PC-3 (cell line): ENCODE measurements around the gene SLC7A10. TPM values are rescaled to one million over a fixed set of nuclear protein-coding genes. Genes with fewer than 3 reads are reported as not detected.

ENCODE experiments used
- ATAC-seq: fragments of 200-7000 bp; cut with Tn5 transposase; 2 replicates; pipeline ENCODE4 v1.9.1; 2020; ENCODE audit warnings: mild to moderate bottlenecking, moderate library complexity
- BruUV-seq: library from RNA; stranded (reverse); fragments of 400-500 nt; replicated peaks from 2 replicates; lab custom pipeline; 2021; lab: Mats Ljungman, UMichigan
- CTCF ChIA-PET: fragments of 300-600 bp; sonication (Branson Sonifier 250); formaldehyde crosslinking; loops from one replicate; lab custom pipeline; 2022; ENCODE audit warnings: antibody characterized with exemption; lab: Charles Lee
- POLR2A ChIA-PET: fragments of 300-600 bp; sonication (Branson Sonifier 250); formaldehyde crosslinking; loops from one replicate; lab custom pipeline; 2022; ENCODE audit warnings: antibody characterized with exemption; ENCODE audit not compliant: unreplicated experiment; lab: Charles Lee
- DNase-seq: peaks from one replicate; pipeline ENCODE4 v3.0.0-alpha.2; 2015
- H2AFZ ChIP-seq: fragments of 300-600 bp; sonication (generic); 2 replicates; pipeline ENCODE4 v1.6.0; 2016; ENCODE audit warnings: antibody characterized with exemption, low read length
- H3F3A ChIP-seq: fragments of 300-600 bp; sonication (generic); one replicate; pipeline ENCODE4 v1.6.0; 2017; ENCODE audit warnings: antibody characterized with exemption, low read length, control low read depth, mild to moderate bottlenecking; ENCODE audit not compliant: unreplicated experiment
- H3K27ac ChIP-seq: fragments of 300-600 bp; sonication (generic); 2 replicates; pipeline ENCODE4 v1.5.1; 2016; ENCODE audit warnings: mild to moderate bottlenecking, low read length
- H3K27me3 ChIP-seq: fragments of 300-600 bp; sonication (generic); 2 replicates; pipeline ENCODE4 v1.6.1; 2016; ENCODE audit warnings: low read length, mixed read lengths
- H3K36me3 ChIP-seq: fragments of 300-600 bp; sonication (generic); 2 replicates; pipeline ENCODE4 v1.6.1; 2016; ENCODE audit warnings: low read depth, mixed run types, low read length, mixed read lengths
- H3K4me1 ChIP-seq: fragments of 300-600 bp; sonication (generic); 2 replicates; pipeline ENCODE4 v1.5.1; 2016; ENCODE audit warnings: low read length; ENCODE audit not compliant: insufficient read depth
- H3K4me2 ChIP-seq: fragments of 300-600 bp; sonication (generic); 2 replicates; pipeline ENCODE4 v1.6.0; 2016; ENCODE audit warnings: low read length
- H3K4me3 ChIP-seq: fragments of 300-600 bp; sonication (generic); 2 replicates; pipeline ENCODE4 v1.5.1; 2016; ENCODE audit warnings: mild to moderate bottlenecking, low read length, mixed read lengths
- H3K79me2 ChIP-seq: fragments of 300-600 bp; sonication (generic); 2 replicates; pipeline ENCODE4 v1.6.1; 2017; ENCODE audit warnings: low read length, mixed read lengths
- H3K9ac ChIP-seq: fragments of 300-600 bp; sonication (generic); 2 replicates; pipeline ENCODE4 v1.6.0; 2016; ENCODE audit warnings: mild to moderate bottlenecking, low read length
- H3K9me2 ChIP-seq: fragments of 300-600 bp; sonication (generic); replicated peaks from 2 replicates; pipeline ENCODE4 v1.6.1; 2016; ENCODE audit warnings: mixed run types, low read length, mixed read lengths
- H3K9me3 ChIP-seq: fragments of 300-600 bp; sonication (generic); 2 replicates; pipeline ENCODE4 v1.6.1; 2016; ENCODE audit warnings: low read length, mixed read lengths
- H4K20me1 ChIP-seq: fragments of 300-600 bp; sonication (generic); 2 replicates; pipeline ENCODE4 v1.6.1; 2016; ENCODE audit warnings: low read length, mixed read lengths
- CTCF ChIP-seq: fragments of 300-600 bp; sonication (generic); conservative IDR thresholded peaks from 2 replicates; pipeline ENCODE4 v1.5.1; 2017; ENCODE audit warnings: antibody characterized with exemption, low read depth, mild to moderate bottlenecking, low read length
- EZH2 ChIP-seq: fragments of 300-600 bp; sonication (generic); IDR thresholded peaks from one replicate; pipeline ENCODE4 v1.6.1; 2017; ENCODE audit warnings: antibody characterized with exemption, mild to moderate bottlenecking, low read length; ENCODE audit not compliant: unreplicated experiment
- EZH2phosphoT487 ChIP-seq: fragments of 300-600 bp; sonication (generic); IDR thresholded peaks from 2 replicates; pipeline ENCODE4 v1.6.1; 2018; ENCODE audit warnings: mild to moderate bottlenecking, antibody characterized with exemption, low read length, borderline replicate concordance
- intact Hi-C: fragments of 100-400 bp; cut with micrococcal nuclease; formaldehyde crosslinking; loops from 2 replicates; pipeline ENCODE4 v1.9.0; 2023
- total RNA-seq: library from RNA; depleted of rRNA; stranded (reverse); fragments of >200 nt; gene quantifications from 2 replicates; pipeline ENCODE4 v1.2.3, GENCODE V29; 2014; rRNA removed

SLC7A10 gene
- total RNA-seq, 1 experiment from 2014 or later, result not detected

GRCh38 chr19:33159149-33159548 lies 66.5 kb downstream of the SLC7A10 start:
- TF ChIP-seq CTCF (no peak), EZH2phosphoT487 (no peak), EZH2 (no peak)

More at GRCh38 chr19:33159149-33159548, 66.5 kb downstream of the SLC7A10 start:
- H3F3A ChIP-seq, result no peaks in the 10 kb centered on the region
- H3K27me3 ChIP-seq, result no peaks in the 10 kb centered on the region
- H3K9me2 ChIP-seq, result no peaks in the 10 kb centered on the region
- H3K79me2 ChIP-seq, result no peaks in the 10 kb centered on the region
- no peaks in the 10 kb centered on the region for H3K36me3 ChIP-seq
- intact Hi-C loops, result no loop called here
- ChIA-PET POLR2A (no interaction called here), CTCF (no interaction called here)
- no peaks in the 10 kb centered on the region for H3K4me1 ChIP-seq
- no peaks in the 10 kb centered on the region for H3K9me3 ChIP-seq
- no TSS peak for BruUV-seq
- no peak overlapping the region for H3K27ac ChIP-seq
- H2AFZ ChIP-seq, result no peak overlapping the region
- no peak overlapping the region for H3K4me3 ChIP-seq
- no peak overlapping the region for H3K9ac ChIP-seq
- H3K4me2 ChIP-seq, result no peak overlapping the region
- ATAC-seq, result no peak
- no peaks in the 10 kb centered on the region for H4K20me1 ChIP-seq
- no peak for DNase-seq

Other genes with a start within 250 kb of the SLC7A10 start
- gene RHPN2, start 161.0 kb downstream of the SLC7A10 start, total RNA-seq, result 21.8 and 32.8 TPM in 2 replicates
- gene GPATCH1, start 144.7 kb downstream of the SLC7A10 start, total RNA-seq, result 3.9 and 6.9 TPM in 2 replicates
- not detected in 2 replicates for gene WDR88, start 93.7 kb downstream of the SLC7A10 start, total RNA-seq
- gene LRP3, start 31.5 kb downstream of the SLC7A10 start, total RNA-seq, result 20.4 and 25.9 TPM in 2 replicates
- 2.9 and 6.3 TPM in 2 replicates for gene CEBPA, start 76.7 kb upstream of the SLC7A10 start, total RNA-seq
- 19.5 and 24.6 TPM in 2 replicates for gene CEBPG, start 147.9 kb upstream of the SLC7A10 start, total RNA-seq